GM19324 (cell line): Measurements from ENCODE around the gene MRPL19.
"Not testable (repeated sequence)": the region's sequence is repeated elsewhere in the genome, so short reads cannot be mapped to it uniquely, and the experiment has no call there.

Experiments
- ATAC-seq: cut with Tn5 transposase; IDR thresholded peaks from one replicate; pipeline ENCODE4 v1.9.1; 2021; ENCODE audit warnings: mild to moderate bottlenecking, moderate library complexity; ENCODE audit not compliant: unreplicated experiment, low FRiP score

MRPL19 gene

GRCh38 chr2:75656563-75656962 is 10.0 kb downstream of the MRPL19 start:
- ATAC-seq, result no peak

GRCh38 chr2:75657798-75658197 is 11.2 kb downstream of the MRPL19 start:
- no peak for ATAC-seq

- ATAC-seq, result no peak
Observed at GRCh38 chr2:75666911-75667310, 20.3 kb downstream of the MRPL19 start.

- no peak for ATAC-seq
Observed at GRCh38 chr2:75667884-75668283, 21.3 kb downstream of the MRPL19 start.

GRCh38 chr2:75675423-75675822 is 28.8 kb downstream of the MRPL19 start:
- not testable (repeated sequence) for ATAC-seq

GRCh38 chr2:75675908-75676307 is 29.3 kb downstream of the MRPL19 start:
- ATAC-seq, result no peak

GRCh38 chr2:75676464-75676863 is 29.9 kb downstream of the MRPL19 start:
- no peak for ATAC-seq

- ATAC-seq, result no peak
Observed at GRCh38 chr2:75679556-75679955, 33.0 kb downstream of the MRPL19 start.

GRCh38 chr2:75680402-75680801 is 33.8 kb downstream of the MRPL19 start:
- ATAC-seq, result no peak

GRCh38 chr2:75683430-75683829 is 36.8 kb downstream of the MRPL19 start:
- ATAC-seq, result not testable (repeated sequence)

GRCh38 chr2:75688196-75688595 is 41.6 kb downstream of the MRPL19 start:
- ATAC-seq, result no peak

GRCh38 chr2:75698918-75699317 is 52.3 kb downstream of the MRPL19 start:
- ATAC-seq, result no peak

- ATAC-seq, result no peak
Observed at GRCh38 chr2:75702593-75702992, 56.0 kb downstream of the MRPL19 start.

GRCh38 chr2:75703589-75704287 is 57.2 kb downstream of the MRPL19 start:
- no peak for ATAC-seq

- ATAC-seq, result no peak
Observed at GRCh38 chr2:75705921-75706320, 59.3 kb downstream of the MRPL19 start.

GRCh38 chr2:75707901-75708300 is 61.3 kb downstream of the MRPL19 start:
- ATAC-seq, result no peak

- ATAC-seq, result no peak
Observed at GRCh38 chr2:75709297-75709696, 62.7 kb downstream of the MRPL19 start.

- no peak for ATAC-seq
Observed at GRCh38 chr2:75710220-75710576, 63.6 kb downstream of the MRPL19 start.

- peak; percentile 97 for ATAC-seq
Observed at GRCh38 chr2:75710577-75711253, 64.1 kb downstream of the MRPL19 start, which contains the start of gene GCFC2. GCFC2 (minus strand) TSS chr2:75710915; CDS start chr2:75710855, 60 bp downstream.

- ATAC-seq, result not testable (repeated sequence)
Observed at GRCh38 chr2:75711590-75711989, 65.0 kb downstream of the MRPL19 start.

- ATAC-seq, result no peak
Observed at GRCh38 chr2:75716406-75716805, 69.8 kb downstream of the MRPL19 start.

GRCh38 chr2:75719616-75720015 is 73.0 kb downstream of the MRPL19 start:
- no peak for ATAC-seq
